Endodermal cell (in vitro differentiated cells): ENCODE results near the gene GRXCR2. TPM values are rescaled to one million over a fixed set of nuclear protein-coding genes. Genes with fewer than 3 reads are reported as not detected.

ENCODE experiments used
- DNase-seq: peaks from one replicate; pipeline ENCODE4 v3.0.0-alpha.2; 2017
- H3K27ac ChIP-seq: 2 replicates; pipeline ENCODE4 v1.5.1; 2013; ENCODE audit warnings: mild to moderate bottlenecking, low read depth, low read length, moderate library complexity
- H3K27me3 ChIP-seq: 2 replicates; pipeline ENCODE4 v1.6.1; 2013; ENCODE audit warnings: mild to moderate bottlenecking, low read length, moderate library complexity; ENCODE audit not compliant: insufficient read depth, control insufficient read depth, poor library complexity, severe bottlenecking
- H3K36me3 ChIP-seq: 2 replicates; pipeline ENCODE4 v1.7.0; 2013; ENCODE audit warnings: mild to moderate bottlenecking, low read length, moderate library complexity; ENCODE audit not compliant: control insufficient read depth, insufficient read depth
- H3K4me1 ChIP-seq: one replicate; pipeline ENCODE4 v1.7.0; 2013; ENCODE audit warnings: low read length; ENCODE audit not compliant: control insufficient read depth, insufficient read depth
- H3K4me3 ChIP-seq: 2 replicates; pipeline ENCODE4 v1.5.1; 2013; ENCODE audit warnings: mild to moderate bottlenecking, low read length, moderate library complexity
- H3K9ac ChIP-seq: 2 replicates; pipeline ENCODE4 v1.6.1; 2013; ENCODE audit warnings: mild to moderate bottlenecking, low read length, moderate library complexity; ENCODE audit not compliant: poor library complexity, severe bottlenecking; ENCODE audit errors: extremely low read depth
- H3K9me3 ChIP-seq: 2 replicates; pipeline ENCODE4 v1.6.1; 2013; ENCODE audit warnings: mild to moderate bottlenecking, low read length, moderate library complexity; ENCODE audit not compliant: control insufficient read depth
- H3K27ac Mint-ChIP-seq: 2 replicates; pipeline ENCODE4 v1.8.0; 2020; ENCODE audit warnings: mixed read lengths
- H3K27me3 Mint-ChIP-seq: 2 replicates; pipeline ENCODE4 v1.8.0; 2021; ENCODE audit warnings: mild to moderate bottlenecking, mixed read lengths; ENCODE audit not compliant: insufficient read depth
- H3K36me3 Mint-ChIP-seq: 2 replicates; pipeline ENCODE4 v1.8.0; 2020; ENCODE audit warnings: low read depth, mixed read lengths
- H3K4me1 Mint-ChIP-seq: 2 replicates; pipeline ENCODE4 v1.8.0; 2020; ENCODE audit warnings: mixed read lengths
- H3K4me3 Mint-ChIP-seq: 2 replicates; pipeline ENCODE4 v1.8.0; 2020; ENCODE audit warnings: mild to moderate bottlenecking, moderate library complexity, mixed read lengths
- H3K9me3 Mint-ChIP-seq: 2 replicates; pipeline ENCODE4 v1.8.0; 2020; ENCODE audit warnings: mild to moderate bottlenecking, mixed read lengths
- CTCF ChIP-seq: fragments of 200-600 bp; sonication (generic); conservative IDR thresholded peaks from 2 replicates; pipeline ENCODE4 v1.5.0; 2021; ENCODE audit warnings: antibody characterized with exemption, mild to moderate bottlenecking
- WGBS, 2 experiments: methylation state at CpG; one replicate each; pipeline versions ENCODE4 v1.1.5 to v1.1.7; 2013; ENCODE audit warnings: missing lambda C conversion rate in 2 of 2, mixed read lengths in 1 of 2; ENCODE audit not compliant: insufficient coverage in 1 of 2, insufficient read length in 1 of 2; 5-methylcytosine and 5-hydroxymethylcytosine counted together
- total RNA-seq, 2 donors: library from RNA; stranded (reverse); fragmentation: NEBNext Ultra II Directional in 1 of 2; extraction: Animal tissue kit (Norgen Biotek cat#: 25700) in 1 of 2; gene quantifications; 2 replicates in 1 of 2; 3 replicates in 1 of 2; pipeline ENCODE4 v1.2.1, GENCODE V29; 2021

The GRXCR2 gene
- total RNA-seq, 2 donors from 2014 or later: not detected

- Histone ChIP-seq H3K4me1 (peaks cover 9% of the 10 kb centered on the region), H3K27ac (no peak overlapping the region), H3K27me3 (no peaks in the 10 kb centered on the region), H3K4me3 (no peak overlapping the region), H3K36me3 (no peaks in the 10 kb centered on the region), H3K9ac (no peak overlapping the region), H3K9me3 (no peaks in the 10 kb centered on the region)
- H3K4me1 Mint-ChIP-seq: peaks cover 7% of the 10 kb centered on the region
- H3K9me3 Mint-ChIP-seq: peaks cover 8% of the 10 kb centered on the region
- WGBS, 2 experiments: 89 to 90% methylated on average over 3 of the region's 3 CpGs
- peaks cover 8% of the 10 kb centered on the region for H3K27me3 Mint-ChIP-seq
- no peaks in the 10 kb centered on the region for H3K36me3 Mint-ChIP-seq
- TF ChIP-seq CTCF: peak; percentile 71
- H3K27ac Mint-ChIP-seq: no peak overlapping the region
- no peak for DNase-seq
- no peak overlapping the region for H3K4me3 Mint-ChIP-seq
Observed at GRCh38 chr5:145859897-145860296, 12.9 kb downstream of the GRXCR2 start.

GRCh38 chr5:145859453-145859852, 13.4 kb downstream of the GRXCR2 start:
- Histone ChIP-seq H3K36me3 (no peaks in the 10 kb centered on the region), H3K9me3 (no peaks in the 10 kb centered on the region), H3K27me3 (no peaks in the 10 kb centered on the region), H3K27ac (no peak overlapping the region), H3K9ac (no peak overlapping the region), H3K4me1 (peaks cover 11% of the 10 kb centered on the region), H3K4me3 (no peak overlapping the region)
- Mint-ChIP-seq H3K27ac (no peak overlapping the region), H3K27me3 (peaks cover 8% of the 10 kb centered on the region), H3K9me3 (peaks cover 7% of the 10 kb centered on the region), H3K4me1 (peaks cover 12% of the 10 kb centered on the region), H3K36me3 (no peaks in the 10 kb centered on the region), H3K4me3 (no peak overlapping the region)
- WGBS, 2 experiments: 94 to 97% methylated on average over 4 to 6 of the region's 6 CpGs
- DNase-seq: no peak
- TF ChIP-seq CTCF: no peak

- H3K9me3 ChIP-seq: no peaks in the 10 kb centered on the region
- H3K36me3 ChIP-seq: no peaks in the 10 kb centered on the region
- DNase-seq: no peak
- Mint-ChIP-seq H3K4me1 (peaks cover 13% of the 10 kb centered on the region), H3K27me3 (peaks cover 8% of the 10 kb centered on the region), H3K4me3 (no peak overlapping the region), H3K36me3 (no peaks in the 10 kb centered on the region), H3K27ac (no peak overlapping the region), H3K9me3 (peaks cover 2% of the 10 kb centered on the region)
- no peak overlapping the region for H3K9ac ChIP-seq
- TF ChIP-seq CTCF: no peak
- H3K27me3 ChIP-seq: no peaks in the 10 kb centered on the region
- H3K27ac ChIP-seq: no peak overlapping the region
- H3K4me1 ChIP-seq: peaks cover 11% of the 10 kb centered on the region
- no peak overlapping the region for H3K4me3 ChIP-seq
- 94 to 100% methylated on average over 3 to 4 of the region's 4 CpGs for WGBS, 2 experiments
Observed at GRCh38 chr5:145858959-145859358, 13.9 kb downstream of the GRXCR2 start.
